GM12878 (cell line): ENCODE data around the gene STAT3. TPM values are rescaled to one million over a fixed set of nuclear protein-coding genes. Genes with fewer than 3 reads are reported as not detected.

Experiments used
- ATAC-seq: fragments of 200-7000 bp; cut with Tn5 transposase; 3 replicates; pipeline ENCODE4 v1.9.1; 2020; ENCODE audit warnings: mild to moderate bottlenecking, moderate library complexity
- BruUV-seq: library from RNA; stranded (reverse); fragments of 400-500 nt; replicated peaks from 2 replicates; lab custom pipeline; 2021; lab: Mats Ljungman, UMichigan
- CTCF ChIA-PET: fragments of 300-600 bp; sonication (Branson Sonifier 250); formaldehyde crosslinking; extraction: SDS; loops from one replicate; lab custom pipeline; 2021; ENCODE audit warnings: inconsistent platforms; lab: Yijun Ruan, JAX
- POLR2A ChIA-PET: fragments of 350-600 bp; formaldehyde crosslinking; extraction: SDS; loops from one replicate; lab custom pipeline; 2021; ENCODE audit warnings: inconsistent platforms; lab: Charles Lee
- RAD21 ChIA-PET: fragments of 300-600 bp; sonication (Branson Sonifier 250); formaldehyde crosslinking; loops from one replicate; lab custom pipeline; 2023; ENCODE audit warnings: antibody characterized with exemption; ENCODE audit not compliant: unreplicated experiment; lab: Charles Lee
- SMC1A ChIA-PET: fragments of 300-600 bp; sonication (Branson Sonifier 250); formaldehyde crosslinking; loops from one replicate; lab custom pipeline; 2023; ENCODE audit not compliant: unreplicated experiment, uncharacterized antibody; lab: Charles Lee
- DNase-seq: peaks from one replicate; pipeline ENCODE4 v3.0.0-alpha.2; 2011; ENCODE audit warnings: low read depth, low spot score
- FAIRE-seq: peaks from 3 replicates; lab custom pipeline; 2011; peaks lifted over from hg19 to GRCh38; lab: Jason Lieb, UNC
- H2AFZ ChIP-seq: 2 replicates; pipeline ENCODE4 v1.6.0; 2011; ENCODE audit warnings: low read depth, low read length, control low read depth; ENCODE audit not compliant: control insufficient read depth
- H3K27ac ChIP-seq: 2 replicates; pipeline ENCODE4 v1.5.1; 2011; ENCODE audit warnings: control low read depth; ENCODE audit not compliant: control insufficient read depth, insufficient read depth
- H3K27me3 ChIP-seq, 2 experiments: replicated peaks in 1 of 2; 2 replicates each; pipeline versions ENCODE4 v1.6.0 to v1.6.1; 2011; ENCODE audit warnings: low read length in 1 of 2; ENCODE audit not compliant: control insufficient read depth in 2 of 2, insufficient read depth in 2 of 2
- H3K36me3 ChIP-seq, 2 experiments: 2 replicates each; pipeline ENCODE4 v1.5.1; 2011; ENCODE audit warnings: low read length in 1 of 2; ENCODE audit not compliant: control insufficient read depth in 2 of 2, insufficient read depth in 2 of 2
- H3K4me1 ChIP-seq: 2 replicates; pipeline ENCODE4 v1.6.1; 2011; ENCODE audit warnings: mild to moderate bottlenecking, low read length, moderate library complexity, mixed read lengths; ENCODE audit not compliant: control insufficient read depth, insufficient read depth
- H3K4me2 ChIP-seq: 2 replicates; pipeline ENCODE4 v1.6.0; 2011; ENCODE audit warnings: control low read depth; ENCODE audit not compliant: control insufficient read depth, insufficient read depth
- H3K4me3 ChIP-seq: fragments of 200-600 bp; sonication (generic); 2 replicates; pipeline ENCODE4 v1.5.1; 2016
- H3K79me2 ChIP-seq: 2 replicates; pipeline ENCODE4 v1.6.0; 2011; ENCODE audit warnings: low read length; ENCODE audit not compliant: control insufficient read depth, insufficient read depth
- H3K9ac ChIP-seq: 2 replicates; pipeline ENCODE4 v1.8.0; 2011; ENCODE audit warnings: low read length, control low read depth, mixed read lengths; ENCODE audit not compliant: control insufficient read depth, insufficient read depth
- H3K9me3 ChIP-seq: replicated peaks from 3 replicates; pipeline ENCODE4 v1.5.1; 2011; ENCODE audit warnings: mild to moderate bottlenecking, low read length; ENCODE audit not compliant: control insufficient read depth, insufficient read depth
- H4K20me1 ChIP-seq: 2 replicates; pipeline ENCODE4 v1.6.0; 2011; ENCODE audit not compliant: control insufficient read depth, insufficient read depth
- DPF2 ChIP-seq: fragments of 450-650 bp; IDR thresholded peaks from 2 replicates; pipeline ENCODE4 v1.6.1; 2017; ENCODE audit warnings: mild to moderate bottlenecking
- EP300 ChIP-seq, 2 experiments: fragments of 150-350 bp in 1 of 2; IDR thresholded peaks; 2 replicates each; pipeline ENCODE4 v1.6.1; 2011 to 2012; ENCODE audit warnings: low read depth in 2 of 2, low read length in 2 of 2, borderline replicate concordance in 1 of 2, improper control_type of control experiment in 1 of 2, inconsistent platforms in 1 of 2; ENCODE audit not compliant: control insufficient read depth in 1 of 2
- FOXK2 ChIP-seq: fragments of 450-650 bp; IDR thresholded peaks from 2 replicates; pipeline ENCODE4 v1.6.1; 2017; ENCODE audit warnings: mild to moderate bottlenecking, moderate library complexity
- WGBS: methylation state at CpG from one replicate; pipeline ENCODE4 v1.1.6; 2016; ENCODE audit warnings: low lambda C conversion rate; ENCODE audit not compliant: insufficient replicate concordance, insufficient coverage; ENCODE audit errors: missing lambda C conversion rate; 5-methylcytosine and 5-hydroxymethylcytosine counted together
- in situ Hi-C: fragments of 300-500 bp; cut with MboI; formaldehyde crosslinking; loops from 9 replicates; pipeline ENCODE4 v1.14.3; 2018; ENCODE audit warnings: mixed read lengths
- intact Hi-C: fragments of 100-400 bp; cut with micrococcal nuclease; formaldehyde crosslinking; loops from one replicate; pipeline ENCODE4 v1.14.2; 2022; ENCODE audit not compliant: unreplicated experiment
- polyA plus RNA-seq, 11 experiments: library from polyadenylated mRNA; depleted of rRNA in 4 of 11; unstranded in 6 of 11; stranded (reverse) in 5 of 11; fragments of >200 nt; fragmentation: Nextera tagmentation in 4 of 11; fragmentation: Illumina TruSeq in 1 of 11; extraction: Ambion mirVana in 4 of 11; extraction: Trizol in 1 of 11; gene quantifications; 1 replicate in 1 of 11; 2 replicates in 10 of 11; pipeline versions ENCODE4 v1.2.1 to v1.2.3, GENCODE V29; 2011 to 2016; ENCODE audit warnings: inconsistent platforms in 2 of 11, missing spikeins in 2 of 11, low read depth in 1 of 11
- total RNA-seq, 4 experiments: library from RNA; depleted of rRNA in 3 of 4; stranded (reverse); fragments of >200 nt in 3 of 4; fragmentation: Illumina TruSeq in 1 of 4; extraction: Trizol in 1 of 4; gene quantifications; 2 replicates each; pipeline versions ENCODE4 v1.2.1 to v1.2.3, GENCODE V29; 2013 to 2021
- TF ChIP-seq, protein P1 (sequence below): IDR thresholded peaks from 2 replicates; pipeline ENCODE4 v1.6.1; 2012; ENCODE audit warnings: low read depth, low read length, improper control_type of control experiment
- TF ChIP-seq, protein P2 (sequence below): fragments of 450-650 bp; IDR thresholded peaks from 2 replicates; pipeline ENCODE4 v1.6.1; 2017; ENCODE audit warnings: mild to moderate bottlenecking, moderate library complexity

The STAT3 gene
- total and polyA plus RNA-seq, 10 of the 15 experiments (the other 5 are each of a cell fraction or from before 2014, with no cell fraction given) = 18.4 to 96.4 (median 60.9) TPM

GRCh38 chr17:42389899-42390298, 1.7 kb upstream of the STAT3 start:
- ChIA-PET SMC1A (interaction anchor here (0.6 to 22.3 kb wide), 9 partner anchors 9 to 70 kb away, joined by 4 to 528 read pairs (median 22); no protein-coding TSS in a partner anchor), RAD21 (interaction anchor here (2.0 to 3.4 kb wide), 4 partner anchors 9 to 54 kb away, joined by 15 to 23 read pairs (median 19); no protein-coding TSS in a partner anchor), POLR2A (interaction anchor here (0.5 to 3.6 kb wide), 7 partner anchors 13 to 146 kb away, joined by 3 to 29 read pairs (median 6); partner anchors contain the start of gene NAGLU)

More at GRCh38 chr17:42389899-42390298, 1.7 kb upstream of the STAT3 start:
- no TSS peak for BruUV-seq
- FAIRE-seq (no peak), ATAC-seq (no peak), DNase-seq (no peak)
- Histone ChIP-seq H3K36me3 (no peaks in the 10 kb centered on the region), H3K9ac (no peak overlapping the region), H4K20me1 (no peaks in the 10 kb centered on the region), H3K27me3 (no peaks in the 10 kb centered on the region), H3K79me2 (peaks cover 31% of the 10 kb centered on the region), H3K4me2 (no peak overlapping the region), H3K9me3 (no peaks in the 10 kb centered on the region), H3K27ac (peak overlapping the region; percentile 30), H2AFZ (peak overlapping the region; percentile 4), H3K4me3 (no peak overlapping the region; the same call in 1 of the 2 replicates), H3K4me1 (peaks cover 22% of the 10 kb centered on the region)
- in situ Hi-C loops = no loop called here
- TF ChIP-seq, protein P1, sequence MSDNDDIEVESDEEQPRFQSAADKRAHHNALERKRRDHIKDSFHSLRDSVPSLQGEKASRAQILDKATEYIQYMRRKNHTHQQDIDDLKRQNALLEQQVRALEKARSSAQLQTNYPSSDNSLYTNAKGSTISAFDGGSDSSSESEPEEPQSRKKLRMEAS = no peak
- no peak for TF ChIP-seq FOXK2
- TF ChIP-seq, protein P2, sequence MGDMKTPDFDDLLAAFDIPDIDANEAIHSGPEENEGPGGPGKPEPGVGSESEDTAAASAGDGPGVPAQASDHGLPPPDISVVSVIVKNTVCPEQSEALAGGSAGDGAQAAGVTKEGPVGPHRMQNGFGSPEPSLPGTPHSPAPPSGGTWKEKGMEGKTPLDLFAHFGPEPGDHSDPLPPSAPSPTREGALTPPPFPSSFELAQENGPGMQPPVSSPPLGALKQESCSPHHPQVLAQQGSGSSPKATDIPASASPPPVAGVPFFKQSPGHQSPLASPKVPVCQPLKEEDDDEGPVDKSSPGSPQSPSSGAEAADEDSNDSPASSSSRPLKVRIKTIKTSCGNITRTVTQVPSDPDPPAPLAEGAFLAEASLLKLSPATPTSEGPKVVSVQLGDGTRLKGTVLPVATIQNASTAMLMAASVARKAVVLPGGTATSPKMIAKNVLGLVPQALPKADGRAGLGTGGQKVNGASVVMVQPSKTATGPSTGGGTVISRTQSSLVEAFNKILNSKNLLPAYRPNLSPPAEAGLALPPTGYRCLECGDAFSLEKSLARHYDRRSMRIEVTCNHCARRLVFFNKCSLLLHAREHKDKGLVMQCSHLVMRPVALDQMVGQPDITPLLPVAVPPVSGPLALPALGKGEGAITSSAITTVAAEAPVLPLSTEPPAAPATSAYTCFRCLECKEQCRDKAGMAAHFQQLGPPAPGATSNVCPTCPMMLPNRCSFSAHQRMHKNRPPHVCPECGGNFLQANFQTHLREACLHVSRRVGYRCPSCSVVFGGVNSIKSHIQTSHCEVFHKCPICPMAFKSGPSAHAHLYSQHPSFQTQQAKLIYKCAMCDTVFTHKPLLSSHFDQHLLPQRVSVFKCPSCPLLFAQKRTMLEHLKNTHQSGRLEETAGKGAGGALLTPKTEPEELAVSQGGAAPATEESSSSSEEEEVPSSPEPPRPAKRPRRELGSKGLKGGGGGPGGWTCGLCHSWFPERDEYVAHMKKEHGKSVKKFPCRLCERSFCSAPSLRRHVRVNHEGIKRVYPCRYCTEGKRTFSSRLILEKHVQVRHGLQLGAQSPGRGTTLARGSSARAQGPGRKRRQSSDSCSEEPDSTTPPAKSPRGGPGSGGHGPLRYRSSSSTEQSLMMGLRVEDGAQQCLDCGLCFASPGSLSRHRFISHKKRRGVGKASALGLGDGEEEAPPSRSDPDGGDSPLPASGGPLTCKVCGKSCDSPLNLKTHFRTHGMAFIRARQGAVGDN = no peak
- no peak for TF ChIP-seq DPF2
- no peak for TF ChIP-seq EP300 (IDR thresholded peaks at IDR 0.05; ENCODE audit: borderline replicate concordance in 1 of 2, control insufficient read depth in 1 of 2, low read depth in 2 of 2, low read length in 2 of 2)
- intact Hi-C loops = loop anchor here (5.0 kb wide), 2 partner anchors 53 to 68 kb away; no protein-coding TSS in a partner anchor
- CTCF ChIA-PET = interaction anchor here (1.9 to 7.0 kb wide), 7 partner anchors 9 to 188 kb away, joined by 6 to 52 read pairs (median 11); partner anchors contain the start of gene PSMC3IP
- 100% methylated on average over 5 of the region's 5 CpGs for WGBS
